Embryonic facial prominence (tissue), 1 donor: Measurements from ENCODE around the gene IGF1R.

ENCODE experiments used
- DNase-seq: peaks from one replicate; pipeline ENCODE4 v3.0.0-alpha.2; 2016; ENCODE audit errors: extremely low spot score

Gene IGF1R

DNA sequence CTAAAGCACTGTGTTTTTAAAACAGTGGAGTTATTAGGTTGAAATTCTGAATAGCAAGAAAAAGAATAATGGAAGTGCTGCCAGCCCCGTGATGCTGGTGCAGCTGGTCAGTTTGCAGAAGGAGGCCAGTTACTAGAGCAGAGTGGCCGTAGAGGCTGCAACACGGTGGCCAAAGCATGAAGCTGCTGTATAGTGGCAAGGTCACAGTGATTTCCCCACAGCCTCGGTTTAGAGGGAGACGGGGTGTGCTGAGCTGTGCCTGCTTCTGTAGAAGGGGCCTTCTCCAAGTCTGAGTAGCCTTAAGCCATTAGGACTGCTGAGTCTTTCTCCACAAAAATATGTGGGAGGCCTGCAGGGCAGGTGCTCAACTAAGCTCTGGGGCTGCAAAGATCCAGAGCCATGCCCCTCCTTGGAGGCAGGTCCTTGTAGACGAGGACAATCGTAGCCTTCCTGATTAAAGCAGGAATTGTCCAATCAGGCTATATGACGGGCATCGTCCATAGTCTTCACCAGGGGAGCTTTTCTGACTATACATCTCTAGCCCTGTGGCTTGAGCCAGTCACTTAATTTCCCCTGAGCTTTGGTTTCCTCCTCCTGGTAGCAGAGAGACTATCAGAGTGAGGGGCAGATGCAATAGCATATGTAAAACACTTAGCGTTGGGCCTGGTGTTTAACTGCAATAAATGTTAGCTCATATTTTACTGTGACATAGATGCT is 207.6 kb downstream of the IGF1R start:
- DNase-seq: no peak

DNA sequence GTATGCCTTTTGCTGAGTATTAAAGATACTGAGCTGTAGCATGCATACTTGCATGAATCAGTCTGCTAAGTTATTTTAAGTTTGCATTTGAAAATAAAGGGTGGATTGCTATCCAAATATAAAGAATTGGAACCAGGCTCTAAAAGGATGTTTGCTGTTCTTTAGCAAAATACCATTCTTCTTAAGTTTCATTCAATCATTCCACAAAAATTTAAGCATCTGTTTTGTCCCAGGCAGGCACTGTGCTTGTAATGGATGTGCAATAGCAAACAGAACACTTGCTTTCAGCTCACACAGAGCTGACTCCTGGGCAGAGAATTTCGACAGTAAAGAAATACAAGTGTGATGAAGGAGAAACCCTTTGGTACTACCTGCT is 208.2 kb downstream of the IGF1R start:
- peak; percentile 53 for DNase-seq

GRCh38 chr15:98858610-98859023 is 210.3 kb downstream of the IGF1R start:
- DNase-seq: no peak

GRCh38 chr15:98859149-98859548 is 210.8 kb downstream of the IGF1R start:
- DNase-seq: no peak

- no peak for DNase-seq
Observed at GRCh38 chr15:98860281-98861041, 212.1 kb downstream of the IGF1R start.

GRCh38 chr15:98861188-98861587 is 212.8 kb downstream of the IGF1R start:
- DNase-seq: no peak

- no peak for DNase-seq
Observed at GRCh38 chr15:98863983-98864382, 215.6 kb downstream of the IGF1R start.

GRCh38 chr15:98865397-98866339 is 217.3 kb downstream of the IGF1R start:
- no peak for DNase-seq

DNA sequence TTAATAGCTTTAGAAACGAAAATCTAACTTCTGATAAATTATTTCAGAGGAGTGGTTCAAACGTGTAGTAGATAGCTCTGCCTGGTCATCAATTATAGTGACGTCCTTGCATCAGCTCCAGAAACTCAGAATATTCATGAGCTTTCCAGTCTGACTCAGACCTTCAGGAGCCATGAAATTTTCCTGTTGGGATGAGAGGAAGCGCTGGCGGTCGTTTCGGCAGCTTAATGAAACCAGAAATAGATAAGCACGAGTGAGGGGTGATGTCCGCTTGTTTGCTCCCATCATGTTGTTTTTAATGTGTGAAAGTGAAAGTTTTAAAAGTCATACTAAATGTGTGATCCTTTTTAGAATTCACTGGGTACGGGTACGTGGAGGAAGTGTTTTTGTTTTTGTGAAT is 218.2 kb downstream of the IGF1R start:
- no peak for DNase-seq

DNA sequence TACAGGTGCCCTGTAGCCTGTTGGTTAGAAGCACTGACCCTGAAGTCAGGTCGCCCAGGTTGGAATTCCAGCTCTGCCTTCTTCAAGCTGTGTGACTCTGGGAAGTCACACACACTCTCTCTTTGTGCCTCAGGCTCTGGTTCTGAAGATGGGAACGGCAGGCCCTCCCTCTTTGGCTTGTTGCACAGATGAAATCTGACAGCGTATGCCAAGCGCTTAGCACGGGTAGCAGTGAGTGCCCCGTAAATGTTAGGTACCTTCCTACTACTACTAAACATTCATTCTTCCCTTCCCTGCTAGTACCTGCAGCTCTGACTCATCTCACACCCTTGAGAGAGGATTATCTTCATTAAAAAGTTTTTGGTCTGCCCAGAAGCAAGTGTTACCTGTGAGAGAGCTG is 220.2 kb downstream of the IGF1R start:
- no peak for DNase-seq

DNA sequence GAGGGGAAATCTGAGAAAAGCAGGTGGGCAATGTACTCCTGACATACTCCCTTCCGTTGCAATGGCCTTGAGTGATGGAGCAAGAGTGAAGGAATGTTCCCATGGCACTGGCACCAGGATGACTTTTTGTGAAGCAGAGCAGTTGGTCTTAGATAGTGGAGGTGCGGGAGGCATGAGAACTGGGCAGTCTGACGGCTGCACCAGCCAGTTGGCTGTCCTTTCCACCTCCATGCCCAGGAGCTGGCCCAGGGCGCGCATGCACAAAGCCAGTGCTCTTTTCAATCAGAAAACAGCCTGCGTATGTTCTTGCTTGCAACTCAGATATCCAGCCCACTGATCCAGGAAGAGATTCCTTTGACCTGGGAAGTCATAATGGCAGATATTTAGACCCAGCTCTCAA is 222.4 kb downstream of the IGF1R start:
- no peak for DNase-seq

DNA sequence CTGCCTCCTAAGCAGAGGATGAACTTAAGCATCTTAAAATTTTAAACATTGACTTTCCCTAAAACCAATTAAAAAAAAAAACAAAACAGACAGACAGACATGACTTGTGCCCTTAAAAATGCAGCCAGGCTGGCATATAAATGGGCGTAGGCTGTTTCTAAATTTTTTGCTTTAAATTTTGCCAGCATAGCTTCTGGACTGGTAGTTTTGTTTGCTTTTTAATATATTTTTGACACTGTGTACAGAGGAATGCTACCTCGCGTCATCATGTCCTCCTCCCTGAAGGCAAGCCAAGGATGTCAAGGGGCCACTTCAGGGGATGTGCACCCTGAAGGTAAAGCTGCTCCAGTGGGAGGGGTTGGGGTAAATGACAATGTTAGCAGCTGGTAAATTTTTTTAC is 224.4 kb downstream of the IGF1R start:
- no peak for DNase-seq

GRCh38 chr15:98873441-98874218 is 225.3 kb downstream of the IGF1R start:
- no peak for DNase-seq

GRCh38 chr15:98874370-98874769 is 226.0 kb downstream of the IGF1R start:
- no peak for DNase-seq

GRCh38 chr15:98874773-98875172 is 226.4 kb downstream of the IGF1R start:
- no peak for DNase-seq

DNA sequence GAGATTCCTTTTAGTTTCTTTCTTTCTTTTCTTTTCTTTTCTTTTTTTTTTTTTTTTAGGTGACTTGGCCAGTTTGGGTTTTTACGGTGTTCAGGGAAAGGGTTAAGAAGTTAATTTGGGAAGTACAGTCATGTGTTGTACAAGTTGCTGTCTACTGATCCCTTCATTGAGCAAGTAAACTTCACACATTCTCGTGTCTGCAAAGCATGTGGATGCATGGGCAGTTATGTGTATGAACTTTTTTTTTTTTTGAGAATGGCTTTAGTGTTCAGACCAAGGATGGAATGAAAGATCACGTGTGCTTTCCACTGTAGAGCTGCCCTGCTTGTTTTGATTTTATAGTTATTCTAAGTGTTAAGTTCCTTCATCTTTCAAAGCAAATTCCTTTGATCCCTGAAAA is 227.0 kb downstream of the IGF1R start:
- DNase-seq: no peak

GRCh38 chr15:98876451-98877369 is 228.4 kb downstream of the IGF1R start:
- DNase-seq: no peak

GRCh38 chr15:98878172-98878571 is 229.8 kb downstream of the IGF1R start:
- no peak for DNase-seq

GRCh38 chr15:98878862-98879261 is 230.5 kb downstream of the IGF1R start:
- DNase-seq: no peak
